B cell (primary cell): ENCODE results near the gene HPCAL4.

Experiments
- EZH2 ChIP-seq: IDR thresholded peaks from 2 replicates; pipeline ENCODE4 v1.6.1; 2012; ENCODE audit warnings: borderline replicate concordance, low read depth, mild to moderate bottlenecking, moderate library complexity, low read length; ENCODE audit not compliant: insufficient read depth, poor library complexity, severe bottlenecking
- TF ChIP-seq, protein P1 (sequence below): fragments of 200-600 bp; IDR thresholded peaks from one replicate; pipeline ENCODE4 v1.8.0; 2022; ENCODE audit warnings: antibody characterized with exemption, mild to moderate bottlenecking

DNA sequence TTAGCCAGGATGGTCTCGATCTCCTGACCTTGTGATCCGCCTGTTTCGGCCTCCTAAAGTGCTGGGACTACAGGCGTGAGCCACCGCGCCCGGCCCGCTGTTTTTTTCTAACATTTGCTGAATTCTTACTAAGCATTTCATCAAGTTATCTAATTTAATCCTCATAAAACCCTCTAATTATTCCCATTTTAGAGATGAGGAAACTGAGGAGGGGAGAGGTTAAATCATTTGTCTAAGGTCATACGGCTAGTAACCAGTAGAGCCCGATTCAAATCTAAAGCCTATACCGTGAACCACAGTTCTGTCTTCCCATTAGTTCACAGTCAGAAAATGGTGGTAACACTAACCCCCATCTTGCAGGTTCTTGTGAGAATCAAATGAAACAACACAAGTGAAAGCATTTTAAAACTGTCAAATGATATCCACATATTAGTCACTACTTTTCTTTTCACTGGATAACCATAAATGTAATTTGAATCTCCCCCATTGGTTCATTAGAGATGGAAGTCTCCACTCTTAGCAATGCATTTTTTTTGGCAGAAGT, 62.4 kb downstream of the HPCAL4 start:
- TF ChIP-seq, protein P1, sequence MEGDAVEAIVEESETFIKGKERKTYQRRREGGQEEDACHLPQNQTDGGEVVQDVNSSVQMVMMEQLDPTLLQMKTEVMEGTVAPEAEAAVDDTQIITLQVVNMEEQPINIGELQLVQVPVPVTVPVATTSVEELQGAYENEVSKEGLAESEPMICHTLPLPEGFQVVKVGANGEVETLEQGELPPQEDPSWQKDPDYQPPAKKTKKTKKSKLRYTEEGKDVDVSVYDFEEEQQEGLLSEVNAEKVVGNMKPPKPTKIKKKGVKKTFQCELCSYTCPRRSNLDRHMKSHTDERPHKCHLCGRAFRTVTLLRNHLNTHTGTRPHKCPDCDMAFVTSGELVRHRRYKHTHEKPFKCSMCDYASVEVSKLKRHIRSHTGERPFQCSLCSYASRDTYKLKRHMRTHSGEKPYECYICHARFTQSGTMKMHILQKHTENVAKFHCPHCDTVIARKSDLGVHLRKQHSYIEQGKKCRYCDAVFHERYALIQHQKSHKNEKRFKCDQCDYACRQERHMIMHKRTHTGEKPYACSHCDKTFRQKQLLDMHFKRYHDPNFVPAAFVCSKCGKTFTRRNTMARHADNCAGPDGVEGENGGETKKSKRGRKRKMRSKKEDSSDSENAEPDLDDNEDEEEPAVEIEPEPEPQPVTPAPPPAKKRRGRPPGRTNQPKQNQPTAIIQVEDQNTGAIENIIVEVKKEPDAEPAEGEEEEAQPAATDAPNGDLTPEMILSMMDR = no peak
- TF ChIP-seq EZH2 = no peak
